ENCODE results near the gene LEFTY1. TPM values are rescaled to one million over a fixed set of nuclear protein-coding genes. Genes with fewer than 3 reads are reported as not detected.

LEFTY1 gene
- total RNA-seq, 1 experiment from 2014 or later = not detected

DNA sequence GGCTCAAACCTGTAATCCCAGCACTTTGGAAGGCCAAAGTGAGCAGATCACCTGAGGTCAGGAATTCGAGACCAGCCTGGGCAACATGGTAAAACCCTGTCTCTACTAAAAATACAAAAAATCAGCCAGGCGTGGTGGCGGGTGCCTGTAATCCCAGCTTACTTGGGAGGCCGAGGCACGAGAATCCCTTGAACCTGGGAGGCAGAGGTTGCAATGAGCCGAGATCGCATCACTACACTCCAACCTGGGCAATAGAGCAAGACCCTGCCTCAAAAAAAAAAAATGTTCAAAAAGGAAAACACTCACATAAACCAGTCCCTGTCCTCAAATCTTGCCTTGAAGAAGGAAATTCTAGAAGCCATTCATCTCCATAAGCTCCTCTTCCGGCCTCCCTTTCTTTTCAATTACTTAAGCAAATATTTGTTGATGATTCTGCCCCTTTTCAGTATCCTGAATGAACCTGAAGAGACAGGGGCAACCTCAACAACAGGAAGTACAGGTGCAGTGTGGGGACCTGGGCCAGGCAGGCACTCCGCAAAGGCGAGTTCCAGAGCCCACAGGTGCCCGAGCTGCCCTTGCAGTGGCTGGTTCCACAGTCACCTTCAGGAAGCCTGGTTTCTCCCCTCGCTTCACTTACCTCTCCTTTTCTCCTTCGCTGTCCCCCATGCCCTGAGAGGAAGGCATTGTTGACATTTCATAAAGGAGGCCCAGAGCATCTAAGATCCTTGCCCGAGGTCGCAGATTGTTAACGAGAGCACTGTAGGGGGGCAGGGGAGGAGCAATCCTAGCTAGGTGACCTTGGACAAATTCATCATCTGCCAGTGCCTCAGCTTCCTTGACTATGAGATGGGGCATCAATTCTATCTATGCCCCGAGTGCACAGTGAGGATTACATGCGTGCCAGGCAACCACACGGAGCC, 8.9 kb upstream of the LEFTY1 start:
- H3K4me2 ChIP-seq (ENCODE audit: low read length) = 0 out of 2 replicates have a peak overlapping the region, but pooled peaks have one; percentile 29
- peak; percentile 31 for DNase-seq
- no peaks in the 10 kb centered on the region for H3K36me3 ChIP-seq (ENCODE audit: low read depth, low read length)
- no peak overlapping the region for H3K9ac ChIP-seq (ENCODE audit: low read length)
- H3K27me3 ChIP-seq (ENCODE audit: low read length) = no peaks in the 10 kb centered on the region
- no peak overlapping the region for H2AFZ ChIP-seq (ENCODE audit: low read length)
- ChIA-PET CTCF (interaction anchor here (0.5 to 0.9 kb wide), 3 partner anchors 26 to 409 kb away, joined by 3 to 4 read pairs (median 3); no protein-coding TSS in a partner anchor), POLR2A (ENCODE audit: unreplicated experiment) (interaction anchor here (0.5 to 0.6 kb wide), 2 partner anchors 120 to 1810 kb away, joined by 3 to 9 read pairs; partner anchors contain the start of gene SRP9)
- intact Hi-C loops (cut with micrococcal nuclease) = no loop called here
- no TSS peak for BruUV-seq (replicated peaks)
- peak; percentile 32; the same call in 1 of the 2 replicates for ATAC-seq
- peak overlapping the region; percentile 59 for H3K27ac ChIP-seq (ENCODE audit: low read length)
- H3K79me2 ChIP-seq (ENCODE audit: low read length) = no peaks in the 10 kb centered on the region
- H3K4me1 ChIP-seq (ENCODE audit: insufficient read depth, low read length) = peaks cover 20% of the 10 kb centered on the region
- H3F3A ChIP-seq (ENCODE audit: low read length, unreplicated experiment) = no peaks in the 10 kb centered on the region
- H3K9me3 ChIP-seq (ENCODE audit: low read length) = no peaks in the 10 kb centered on the region
- no peak overlapping the region for H3K4me3 ChIP-seq (ENCODE audit: low read length)
- TF ChIP-seq EZH2phosphoT487 (IDR thresholded peaks at IDR 0.05; ENCODE audit: borderline replicate concordance, low read length) = no peak
- no peaks in the 10 kb centered on the region for H4K20me1 ChIP-seq (ENCODE audit: low read length)
- H3K9me2 ChIP-seq (replicated peaks; ENCODE audit: low read length) = no peaks in the 10 kb centered on the region

DNA sequence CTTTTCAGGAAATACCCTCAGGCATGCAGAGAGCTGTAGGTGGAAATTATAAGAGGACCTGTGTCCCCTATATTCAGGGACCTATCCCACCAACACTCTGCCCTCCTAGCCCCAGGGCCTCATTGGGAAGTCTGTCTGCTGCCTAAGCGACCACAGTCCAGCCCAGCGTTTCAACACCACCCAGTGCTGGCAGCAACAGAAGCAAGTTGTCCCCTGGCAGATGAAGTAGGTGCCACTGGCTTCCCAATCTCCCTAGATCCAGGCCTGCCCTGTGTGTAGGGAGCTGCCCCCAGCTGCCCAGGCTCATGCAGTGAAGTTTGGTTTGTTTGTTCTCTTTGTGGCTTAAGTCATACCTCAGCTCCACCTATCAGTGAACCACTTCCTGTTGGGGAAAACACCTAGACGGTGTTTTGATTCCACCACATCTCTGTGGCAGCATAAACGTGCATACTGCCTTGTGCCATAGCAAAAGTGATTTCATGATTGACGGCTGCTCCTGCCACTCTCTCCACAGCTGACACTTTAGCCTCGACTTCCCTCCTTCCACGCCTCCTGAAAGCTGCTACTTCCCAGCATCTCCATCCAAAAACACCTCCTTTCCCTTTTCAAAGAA, 8.1 kb upstream of the LEFTY1 start:
- H3K36me3 ChIP-seq (ENCODE audit: low read depth, low read length) = no peaks in the 10 kb centered on the region
- CTCF ChIA-PET = interaction anchor here (0.5 to 1.2 kb wide), 3 partner anchors 26 to 410 kb away, joined by 3 read pairs; no protein-coding TSS in a partner anchor
- peaks cover 20% of the 10 kb centered on the region for H3K4me1 ChIP-seq (ENCODE audit: insufficient read depth, low read length)
- DNase-seq = peak; percentile 88
- BruUV-seq (replicated peaks) = no TSS peak
- H4K20me1 ChIP-seq (ENCODE audit: low read length) = no peaks in the 10 kb centered on the region
- H3K9me3 ChIP-seq (ENCODE audit: low read length) = no peaks in the 10 kb centered on the region
- no peaks in the 10 kb centered on the region for H3K79me2 ChIP-seq (ENCODE audit: low read length)
- no peaks in the 10 kb centered on the region for H3F3A ChIP-seq (ENCODE audit: low read length, unreplicated experiment)
- peak; percentile 99 for ATAC-seq
- POLR2A ChIA-PET (ENCODE audit: unreplicated experiment) = no interaction called here
- intact Hi-C loops (cut with micrococcal nuclease) = no loop called here
- peak overlapping the region; percentile 10; the same call in 1 of the 2 replicates for H3K9ac ChIP-seq (ENCODE audit: low read length)
- H3K4me3 ChIP-seq (ENCODE audit: low read length) = no peak overlapping the region; the same call in 1 of the 2 replicates
- no peaks in the 10 kb centered on the region for H3K27me3 ChIP-seq (ENCODE audit: low read length)
- H3K9me2 ChIP-seq (replicated peaks; ENCODE audit: low read length) = no peaks in the 10 kb centered on the region
- H3K27ac ChIP-seq (ENCODE audit: low read length) = peak overlapping the region; percentile 59
- 0 out of 2 replicates have a peak overlapping the region, but pooled peaks have one; percentile 15 for H2AFZ ChIP-seq (ENCODE audit: low read length)
- TF ChIP-seq, protein P1, sequence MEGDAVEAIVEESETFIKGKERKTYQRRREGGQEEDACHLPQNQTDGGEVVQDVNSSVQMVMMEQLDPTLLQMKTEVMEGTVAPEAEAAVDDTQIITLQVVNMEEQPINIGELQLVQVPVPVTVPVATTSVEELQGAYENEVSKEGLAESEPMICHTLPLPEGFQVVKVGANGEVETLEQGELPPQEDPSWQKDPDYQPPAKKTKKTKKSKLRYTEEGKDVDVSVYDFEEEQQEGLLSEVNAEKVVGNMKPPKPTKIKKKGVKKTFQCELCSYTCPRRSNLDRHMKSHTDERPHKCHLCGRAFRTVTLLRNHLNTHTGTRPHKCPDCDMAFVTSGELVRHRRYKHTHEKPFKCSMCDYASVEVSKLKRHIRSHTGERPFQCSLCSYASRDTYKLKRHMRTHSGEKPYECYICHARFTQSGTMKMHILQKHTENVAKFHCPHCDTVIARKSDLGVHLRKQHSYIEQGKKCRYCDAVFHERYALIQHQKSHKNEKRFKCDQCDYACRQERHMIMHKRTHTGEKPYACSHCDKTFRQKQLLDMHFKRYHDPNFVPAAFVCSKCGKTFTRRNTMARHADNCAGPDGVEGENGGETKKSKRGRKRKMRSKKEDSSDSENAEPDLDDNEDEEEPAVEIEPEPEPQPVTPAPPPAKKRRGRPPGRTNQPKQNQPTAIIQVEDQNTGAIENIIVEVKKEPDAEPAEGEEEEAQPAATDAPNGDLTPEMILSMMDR (conservative IDR thresholded peaks at IDR 0.05; ENCODE audit: low read depth, low read length) = no peak; the same call in 1 of the 2 replicates
- TF ChIP-seq EZH2 (IDR thresholded peaks at IDR 0.05; ENCODE audit: low read length, unreplicated experiment) = no peak
- peak overlapping the region; percentile 55 for H3K4me2 ChIP-seq (ENCODE audit: low read length)

DNA sequence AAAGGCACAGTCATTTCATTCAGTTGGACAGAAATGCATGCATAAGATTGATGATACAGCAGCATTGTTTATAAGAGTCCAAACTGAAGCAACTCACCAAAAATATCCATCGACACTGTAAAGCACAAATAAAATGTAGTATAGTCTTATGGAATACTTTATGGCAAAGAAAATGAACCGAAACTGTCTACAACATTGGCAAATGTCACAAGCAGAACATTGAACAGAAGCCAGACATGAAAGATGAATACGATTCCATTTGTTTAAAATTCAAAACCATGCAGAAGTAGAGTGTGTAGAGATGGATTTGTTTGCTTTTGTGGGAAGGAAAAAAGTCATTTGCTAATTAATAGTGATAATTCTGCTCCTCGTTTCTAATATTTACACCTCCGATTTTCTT, 7.5 kb upstream of the LEFTY1 start:
- BruUV-seq (replicated peaks) = no TSS peak
- H3K79me2 ChIP-seq (ENCODE audit: low read length) = no peaks in the 10 kb centered on the region
- H3K4me2 ChIP-seq (ENCODE audit: low read length) = peak overlapping the region; percentile 55
- H3K4me3 ChIP-seq (ENCODE audit: low read length) = no peak overlapping the region; the same call in 1 of the 2 replicates
- DNase-seq (no peak), ATAC-seq (no peak)
- no peaks in the 10 kb centered on the region for H3K9me3 ChIP-seq (ENCODE audit: low read length)
- H3K4me1 ChIP-seq (ENCODE audit: insufficient read depth, low read length) = peaks cover 24% of the 10 kb centered on the region
- ChIA-PET CTCF (interaction anchor here (0.9 to 1.2 kb wide), 2 partner anchors 27 to 118 kb away, joined by 3 read pairs; no protein-coding TSS in a partner anchor), POLR2A (ENCODE audit: unreplicated experiment) (no interaction called here)
- no peaks in the 10 kb centered on the region for H3K27me3 ChIP-seq (ENCODE audit: low read length)
- intact Hi-C loops (cut with micrococcal nuclease) = no loop called here
- H4K20me1 ChIP-seq (ENCODE audit: low read length) = no peaks in the 10 kb centered on the region
- H3K27ac ChIP-seq (ENCODE audit: low read length) = peak overlapping the region; percentile 59
- no peaks in the 10 kb centered on the region for H3K36me3 ChIP-seq (ENCODE audit: low read depth, low read length)
- peak overlapping the region; percentile 10; the same call in 1 of the 2 replicates for H3K9ac ChIP-seq (ENCODE audit: low read length)
- H3F3A ChIP-seq (ENCODE audit: low read length, unreplicated experiment) = no peaks in the 10 kb centered on the region
- TF ChIP-seq EZH2phosphoT487 (IDR thresholded peaks at IDR 0.05; ENCODE audit: borderline replicate concordance, low read length) (no peak), EZH2 (IDR thresholded peaks at IDR 0.05; ENCODE audit: low read length, unreplicated experiment) (no peak)
- TF ChIP-seq, protein P1 (conservative IDR thresholded peaks at IDR 0.05; ENCODE audit: low read depth, low read length) = no peak
- 0 out of 2 replicates have a peak overlapping the region, but pooled peaks have one; percentile 15 for H2AFZ ChIP-seq (ENCODE audit: low read length)
- H3K9me2 ChIP-seq (replicated peaks; ENCODE audit: low read length) = no peaks in the 10 kb centered on the region
